Left colon (tissue), 2 donors: ENCODE data around the gene MTUS2. TPM values are rescaled to one million over a fixed set of nuclear protein-coding genes. Genes with fewer than 3 reads are reported as not detected.

ENCODE experiments used
- ATAC-seq: fragments of 200-7000 bp; cut with Tn5 transposase; one replicate; pipeline ENCODE4 v1.9.1; 2020; ENCODE audit warnings: mild to moderate bottlenecking, moderate library complexity
- DNase-seq, 2 donors: peaks; one replicate each; pipeline ENCODE4 v3.0.0-alpha.2; 2020
- intact Hi-C, 2 donors: fragments of 100-400 bp; cut with DNase I in 1 of 2; cut with micrococcal nuclease in 1 of 2; formaldehyde crosslinking; loops; one replicate each; pipeline versions ENCODE4 v1.11.2 to v1.14.0; 2022; cut with DNase I, micrococcal nuclease
- total RNA-seq, 2 donors: library from RNA; stranded (reverse); fragmentation: NEBNext Ultra II Directional; extraction: Animal tissue kit (Norgen Biotek cat#: 25700); gene quantifications; one replicate each; pipeline ENCODE4 v1.2.1, GENCODE V29; 2021
- donor health status: DM: no; HTN: no; CAD: no.
- donor health status: DM: yes; HTN: yes; CAD: no.

MTUS2 gene
- total RNA-seq, 2 donors from 2014 or later = 0.15 to 0.25 TPM

DNA sequence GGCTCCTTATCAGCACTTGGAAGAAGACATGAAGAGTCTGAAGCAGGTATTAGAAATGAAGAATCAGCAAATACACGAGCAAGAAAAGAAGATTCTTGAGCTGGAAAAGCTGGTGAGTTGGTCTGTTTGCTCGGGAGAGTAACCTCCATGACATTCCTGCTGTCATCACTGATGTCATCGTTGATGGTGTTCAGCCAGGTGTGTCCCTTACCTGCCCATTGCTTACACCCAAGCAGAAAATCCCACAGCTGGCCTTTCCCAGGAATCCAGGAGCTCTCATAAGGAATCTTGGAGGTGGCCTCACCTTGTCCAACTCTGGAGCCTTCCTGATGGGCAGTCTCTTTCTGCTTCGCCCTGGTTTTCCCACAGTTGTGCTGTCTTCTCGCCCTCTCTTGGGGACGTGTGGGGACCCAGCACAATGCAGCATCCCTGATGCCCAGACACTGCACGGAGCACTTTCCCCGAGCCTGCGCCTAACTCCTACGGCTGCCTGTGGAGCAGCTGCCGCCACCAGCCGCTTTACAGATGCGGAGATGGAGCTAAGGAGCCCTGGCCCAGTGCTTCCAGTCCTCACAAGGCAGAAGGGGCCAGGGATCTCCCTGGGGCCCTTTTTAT, 678.4 kb downstream of the MTUS2 start:
- ATAC-seq (no peak), DNase-seq (no peak)
- intact Hi-C loops = no loop called here

DNA sequence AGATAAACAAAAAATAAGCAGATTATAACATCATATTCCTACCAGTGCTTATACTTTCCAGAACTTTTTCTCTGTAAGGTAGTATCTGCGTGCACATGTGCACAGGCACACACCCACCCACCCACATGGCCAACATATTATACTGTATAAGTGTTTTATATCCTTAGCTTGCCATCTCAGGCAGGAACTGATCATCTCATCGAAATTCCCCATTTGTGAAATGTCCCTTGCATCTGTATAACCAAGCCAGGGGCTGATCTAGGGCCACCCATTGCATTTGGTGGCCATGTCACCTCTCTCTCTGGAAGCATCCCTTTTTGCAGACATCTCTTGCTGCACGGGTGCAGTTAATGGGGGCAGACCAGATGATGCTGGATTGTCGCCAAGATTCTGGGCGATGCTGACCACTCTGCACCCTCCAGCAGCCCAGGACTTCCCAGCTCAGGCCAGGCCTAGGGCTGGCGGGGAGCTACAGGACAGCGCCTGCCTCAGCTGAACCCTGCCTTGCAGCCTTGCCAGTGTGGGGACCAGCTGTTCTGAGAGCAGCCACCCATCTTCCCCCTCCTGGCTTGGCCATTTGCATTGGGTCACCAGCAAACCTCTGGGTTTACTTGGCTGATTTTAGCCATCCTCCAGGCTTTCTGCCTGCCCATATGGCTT, 679.5 kb downstream of the MTUS2 start:
- ATAC-seq (no peak), DNase-seq (no peak)
- intact Hi-C loops = loop anchor here in 1 of 2 donors (10.0 kb wide), 1 partner anchor 205 kb away; no protein-coding TSS in a partner anchor

DNA sequence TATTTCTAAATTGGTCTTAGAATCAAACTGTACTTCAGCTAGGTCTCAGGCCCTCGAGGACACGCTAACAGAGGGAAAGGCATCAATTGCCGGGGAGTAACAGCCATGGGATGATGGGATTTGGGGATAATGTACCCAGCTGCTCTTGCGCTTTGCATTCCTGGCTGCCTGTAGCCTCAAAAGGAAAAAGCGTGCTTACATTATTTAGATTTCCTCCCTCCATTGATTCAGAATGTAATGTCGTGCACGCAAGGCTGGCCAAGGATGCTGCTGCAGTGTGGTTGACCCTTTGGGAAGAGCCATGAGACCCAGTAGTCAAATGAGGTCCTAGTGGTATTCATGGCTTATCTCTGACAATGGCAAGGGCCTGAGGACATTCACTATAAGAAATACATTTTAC, 680.2 kb downstream of the MTUS2 start:
- intact Hi-C loops = loop anchor here in 1 of 2 donors (10.0 kb wide), 1 partner anchor 204 kb away; no protein-coding TSS in a partner anchor
- no peak for DNase-seq
- no peak for ATAC-seq

DNA sequence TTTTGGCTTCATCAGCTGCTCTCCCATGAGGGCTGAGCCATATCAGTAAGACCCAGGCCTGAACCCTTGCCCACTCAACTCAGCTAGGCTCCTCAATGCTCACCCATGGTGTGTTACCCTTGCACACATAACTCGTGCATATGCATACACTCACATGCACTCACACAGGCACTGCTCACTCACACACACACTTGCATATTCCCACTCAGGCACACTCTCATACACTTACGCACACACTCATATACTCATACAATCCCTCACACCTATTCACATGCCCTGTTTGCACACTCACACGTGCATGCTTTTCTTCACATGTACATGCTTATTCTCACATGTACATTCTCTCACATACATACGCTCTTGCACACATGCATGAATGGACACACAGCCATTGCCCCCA, 681.5 kb downstream of the MTUS2 start:
- intact Hi-C loops = loop anchor here in 1 of 2 donors (10.0 kb wide), 1 partner anchor 203 kb away; no protein-coding TSS in a partner anchor
- DNase-seq (no peak), ATAC-seq (no peak)

DNA sequence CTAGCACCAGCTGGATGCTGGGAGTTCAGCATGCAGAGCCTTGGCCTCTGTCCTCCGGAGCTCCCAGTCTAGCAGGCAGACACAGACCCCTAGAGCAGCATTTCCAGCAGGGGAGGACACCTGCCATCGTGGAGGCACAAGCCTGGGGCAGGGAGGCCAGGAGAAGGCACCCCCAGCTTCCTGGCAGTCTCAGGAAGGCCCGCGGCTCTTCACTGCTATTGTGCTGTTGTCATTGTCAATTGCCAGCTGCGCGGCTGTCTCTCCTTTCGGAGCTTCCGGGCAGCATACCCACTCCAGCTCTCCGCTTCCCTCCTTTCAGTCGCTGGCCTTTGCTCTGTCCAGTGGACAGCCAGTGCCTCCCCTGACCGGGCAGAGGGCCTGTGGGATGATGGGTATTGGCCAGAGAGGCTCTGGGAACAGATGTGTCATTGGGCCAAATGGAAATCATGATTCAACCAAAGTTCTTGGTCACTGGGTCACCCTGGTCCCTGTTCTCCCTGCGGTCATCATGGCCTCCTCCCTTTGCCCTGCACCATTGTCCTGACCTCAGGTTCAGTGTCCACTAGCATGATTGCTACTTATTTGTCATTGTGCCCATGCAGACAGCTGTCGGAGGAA, 682.4 kb downstream of the MTUS2 start:
- no peak for ATAC-seq
- intact Hi-C loops = loop anchor here in 1 of 2 donors (10.0 kb wide), 1 partner anchor 202 kb away; no protein-coding TSS in a partner anchor
- no peak for DNase-seq

DNA sequence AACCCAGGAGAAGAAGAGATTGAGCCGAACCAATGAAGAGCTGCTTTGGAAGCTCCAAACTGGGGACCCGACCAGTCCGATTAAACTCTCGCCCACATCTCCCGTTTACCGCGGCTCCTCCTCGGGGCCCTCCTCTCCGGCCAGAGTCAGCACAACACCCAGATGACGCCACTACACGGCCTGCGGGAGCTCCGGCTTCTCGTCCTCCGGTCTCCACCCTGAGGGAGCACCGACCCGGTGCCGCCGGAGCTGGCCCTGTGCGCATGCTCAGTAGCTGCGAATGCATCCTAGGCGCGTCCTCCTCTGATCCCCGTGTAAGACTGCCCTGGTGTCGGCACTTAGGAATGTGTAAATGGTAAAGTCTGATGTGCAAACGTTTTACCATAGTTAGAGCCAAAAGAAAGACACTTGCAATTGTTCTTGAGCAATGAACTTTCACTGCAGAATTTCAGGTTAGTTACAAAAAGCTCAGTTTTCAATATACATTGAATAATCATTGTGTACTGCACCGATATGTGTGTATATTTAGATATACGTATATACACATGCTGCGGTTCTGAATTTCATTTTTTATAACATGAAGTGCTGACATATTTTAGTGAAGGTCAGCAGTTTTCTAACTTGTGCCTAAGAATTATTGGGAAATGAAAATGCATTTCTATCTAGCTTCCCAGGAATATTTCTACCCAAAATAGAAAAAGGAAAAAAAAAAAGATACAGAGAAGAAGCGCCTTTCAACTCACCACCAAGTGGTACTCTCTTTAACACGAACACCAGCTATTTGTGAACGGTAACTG, 683.1 kb downstream of the MTUS2 start:
- intact Hi-C loops = loop anchor here in 1 of 2 donors (10.0 kb wide), 1 partner anchor 202 kb away; no protein-coding TSS in a partner anchor
- peak; percentile 27 for ATAC-seq
- no peak for DNase-seq

DNA sequence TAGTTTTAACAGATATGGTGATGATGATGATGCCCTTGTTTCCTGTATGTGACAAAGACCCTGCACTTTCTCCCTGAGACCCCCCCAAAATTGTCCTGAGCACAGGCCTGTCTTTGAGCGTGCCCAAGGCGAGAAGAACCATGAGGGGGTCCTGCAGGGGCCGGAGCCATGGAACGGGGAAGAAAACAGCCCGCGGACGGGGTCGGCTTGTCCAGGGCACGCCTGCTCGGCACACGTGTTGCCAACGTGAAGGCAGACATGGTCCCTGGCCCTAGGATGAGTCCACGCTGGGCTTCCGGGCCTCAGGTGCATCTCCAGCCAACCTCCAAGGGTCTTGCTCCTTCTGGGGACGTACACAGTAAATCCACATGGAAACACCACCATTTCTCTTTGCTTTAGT, 684.6 kb downstream of the MTUS2 start:
- intact Hi-C loops = loop anchor here in 1 of 2 donors (5.0 to 10.0 kb wide), 2 partner anchors 200 to 608 kb away; no protein-coding TSS in a partner anchor
- ATAC-seq = no peak
- DNase-seq = no peak

DNA sequence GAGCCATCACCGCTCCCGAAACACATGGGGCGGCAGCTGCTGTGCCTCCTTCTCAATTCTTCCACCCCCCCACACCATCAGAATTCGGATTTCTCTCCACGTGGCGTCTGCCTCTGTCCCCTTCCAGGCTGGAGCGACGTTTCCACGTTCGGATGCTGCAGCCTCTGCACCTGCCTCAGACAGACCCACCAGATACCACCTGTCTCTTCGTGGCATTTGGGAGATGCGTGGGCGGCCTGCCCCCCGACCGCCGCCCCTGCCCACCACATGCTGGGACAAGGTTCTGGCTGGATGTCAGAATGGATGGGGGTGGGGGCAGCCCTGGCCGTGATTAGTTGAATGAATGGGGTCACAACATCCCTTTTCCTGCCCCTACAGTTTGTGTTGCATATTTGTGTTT, 685.4 kb downstream of the MTUS2 start:
- intact Hi-C loops = loop anchor here in 1 of 2 donors (5.0 to 10.0 kb wide), 2 partner anchors 199 to 607 kb away; no protein-coding TSS in a partner anchor
- ATAC-seq (no peak), DNase-seq (no peak)

DNA sequence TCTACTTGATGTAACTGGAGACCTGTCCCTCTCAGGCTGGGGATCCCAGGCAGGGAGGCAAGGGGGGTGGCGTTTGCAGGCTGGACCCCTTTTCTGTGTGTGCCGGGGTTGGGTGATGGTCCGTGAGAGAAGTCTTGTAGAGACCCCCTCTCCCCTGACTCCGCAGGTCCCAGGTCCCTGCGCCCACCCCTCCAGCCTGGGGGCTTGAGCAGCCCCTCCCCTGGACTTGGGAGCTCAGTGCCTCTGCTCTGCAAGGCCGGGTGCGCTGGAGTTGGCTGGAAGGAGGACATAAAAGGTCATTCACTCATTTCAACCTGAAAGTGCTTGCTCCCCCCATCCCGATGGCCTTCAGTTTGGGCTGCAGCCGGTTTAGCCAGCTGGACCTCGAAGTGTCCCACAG, 685.8 kb downstream of the MTUS2 start:
- ATAC-seq (no peak), DNase-seq (no peak)
- intact Hi-C loops = loop anchor here in 1 of 2 donors (5.0 to 10.0 kb wide), 2 partner anchors 199 to 606 kb away; no protein-coding TSS in a partner anchor

DNA sequence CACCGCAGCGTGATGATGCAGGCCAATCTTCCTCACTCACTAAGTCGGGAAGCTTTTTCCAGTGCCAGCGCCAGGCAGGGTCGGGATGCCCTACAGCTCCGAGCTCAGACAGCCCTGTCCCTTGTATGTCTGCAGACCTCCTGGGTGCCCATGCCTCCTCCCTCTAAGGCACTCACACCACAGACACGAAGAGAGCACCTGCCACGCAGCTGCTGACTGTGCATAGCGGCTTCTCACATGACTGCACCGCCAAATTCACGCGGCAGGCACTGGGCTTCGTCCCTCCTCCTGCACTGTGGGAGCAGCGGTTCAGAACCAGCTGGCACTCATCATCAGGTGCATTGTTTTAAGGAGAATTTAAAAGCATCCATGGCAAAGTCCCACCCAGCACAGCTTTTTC, 687.2 kb downstream of the MTUS2 start:
- DNase-seq (no peak), ATAC-seq (no peak)
- intact Hi-C loops = loop anchor here in 1 of 2 donors (5.0 to 10.0 kb wide), 2 partner anchors 197 to 605 kb away; no protein-coding TSS in a partner anchor

DNA sequence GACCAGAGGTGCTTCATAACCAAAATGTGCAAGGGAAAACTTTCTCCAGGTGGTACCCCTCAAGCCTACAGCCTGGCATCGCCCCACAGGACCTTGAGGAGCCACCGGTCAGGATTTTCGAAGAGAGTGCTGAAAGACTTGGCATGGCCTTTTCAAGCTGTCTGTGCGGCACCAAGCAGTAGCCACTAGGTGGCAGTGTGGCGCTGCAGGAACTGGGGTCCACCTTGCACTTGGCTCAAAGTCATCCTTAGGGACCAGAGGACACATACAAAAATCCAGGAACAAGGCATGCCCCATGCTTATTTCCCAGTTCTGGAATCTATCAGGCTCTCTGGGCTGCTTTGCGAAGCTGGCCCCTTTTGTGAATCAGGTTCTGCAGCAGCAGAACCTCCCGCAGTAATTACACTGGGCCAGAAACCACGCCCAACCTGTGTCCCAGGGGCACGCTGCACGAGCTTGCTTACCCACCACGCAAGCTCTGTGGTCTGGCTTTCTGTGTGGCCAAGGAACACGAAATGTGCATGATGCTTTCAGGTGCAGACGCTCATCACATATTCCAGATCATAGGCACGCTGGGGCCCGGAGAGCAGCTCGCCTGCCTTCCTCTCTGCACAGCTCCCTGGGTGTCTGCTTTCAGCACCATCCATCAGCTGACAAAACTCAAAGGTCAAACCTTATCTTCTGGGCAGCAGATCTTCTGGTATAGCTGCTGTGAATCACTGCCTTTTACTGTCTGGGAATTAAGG, 688.2 kb downstream of the MTUS2 start:
- DNase-seq = peak; percentile 68 to 87
- ATAC-seq = peak; percentile 90
- intact Hi-C loops = loop anchor here in 1 of 2 donors (5.0 to 10.0 kb wide), 2 partner anchors 196 to 604 kb away; no protein-coding TSS in a partner anchor

DNA sequence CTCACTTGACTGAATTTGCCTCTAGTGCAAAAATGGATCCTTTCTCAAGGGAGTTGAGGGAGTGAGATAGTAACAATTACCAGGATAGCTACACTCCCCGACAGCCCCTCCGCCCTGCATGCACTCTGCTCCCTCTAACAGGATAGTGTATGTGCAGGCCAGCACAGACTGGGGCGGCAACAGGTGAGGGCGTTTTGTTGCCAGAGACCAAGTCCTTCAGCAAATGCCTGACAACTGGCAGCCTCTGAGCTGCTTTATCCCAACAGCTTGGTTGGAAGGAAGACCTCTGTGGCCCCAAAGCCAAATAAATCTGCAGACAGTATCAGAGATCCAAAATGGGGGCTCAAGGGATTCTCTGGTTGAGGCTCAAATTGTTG, 688.7 kb downstream of the MTUS2 start:
- intact Hi-C loops = loop anchor here in 1 of 2 donors (5.0 to 10.0 kb wide), 2 partner anchors 196 to 603 kb away; no protein-coding TSS in a partner anchor
- no peak for DNase-seq
- peak; percentile 38 for ATAC-seq

DNA sequence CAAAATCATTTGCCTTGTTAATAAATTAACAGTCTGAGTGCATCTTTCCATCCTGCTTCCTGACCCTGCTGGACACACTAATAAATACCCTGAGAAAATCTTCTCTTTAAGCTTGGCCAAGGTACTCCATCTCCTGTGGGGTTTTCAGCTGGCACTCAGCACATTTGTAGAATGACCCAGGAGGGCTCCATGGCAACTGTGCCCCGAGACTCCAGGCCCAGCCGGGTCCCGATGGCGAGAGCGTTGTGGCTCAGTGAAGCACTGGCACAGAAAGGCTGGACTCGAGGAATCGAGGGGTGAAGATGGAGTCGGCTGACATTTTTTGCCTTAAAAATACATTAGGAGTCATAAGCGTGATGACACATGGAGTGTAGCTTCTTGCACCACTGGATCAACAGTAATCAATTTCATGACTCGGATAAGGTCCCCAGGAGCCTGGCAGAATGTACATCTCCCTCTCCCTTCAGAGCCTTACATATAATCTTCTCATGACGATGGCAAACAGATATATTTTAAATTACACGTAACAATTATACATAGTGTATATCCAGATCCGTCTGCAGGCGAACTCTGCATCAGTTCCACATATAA, 690.0 kb downstream of the MTUS2 start:
- ATAC-seq (no peak), DNase-seq (no peak)
- intact Hi-C loops = loop anchor here in 1 of 2 donors (5.0 to 10.0 kb wide), 2 partner anchors 195 to 602 kb away; no protein-coding TSS in a partner anchor

DNA sequence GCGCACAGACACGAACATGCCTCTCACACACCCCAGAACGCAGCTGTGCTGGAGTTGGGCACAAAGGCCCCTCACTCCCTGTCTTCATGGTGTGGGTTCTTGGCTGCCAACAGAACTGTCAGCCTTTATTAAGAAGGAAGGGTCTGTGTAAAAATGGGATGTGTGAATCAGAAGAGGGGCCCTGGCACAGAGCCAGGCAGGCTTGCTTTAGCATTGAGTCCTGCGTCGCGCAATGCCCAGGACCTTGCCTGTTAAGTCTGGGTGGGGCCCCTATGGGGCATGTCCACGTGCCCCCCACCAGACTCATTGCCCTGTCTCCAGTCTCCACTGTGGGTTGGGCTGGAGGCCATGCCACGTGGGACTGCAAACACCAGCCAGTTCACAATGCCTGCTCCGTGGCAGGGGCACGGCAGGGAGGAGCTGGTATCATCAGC, 690.5 kb downstream of the MTUS2 start:
- DNase-seq = no peak
- intact Hi-C loops = no loop called here
- no peak for ATAC-seq

DNA sequence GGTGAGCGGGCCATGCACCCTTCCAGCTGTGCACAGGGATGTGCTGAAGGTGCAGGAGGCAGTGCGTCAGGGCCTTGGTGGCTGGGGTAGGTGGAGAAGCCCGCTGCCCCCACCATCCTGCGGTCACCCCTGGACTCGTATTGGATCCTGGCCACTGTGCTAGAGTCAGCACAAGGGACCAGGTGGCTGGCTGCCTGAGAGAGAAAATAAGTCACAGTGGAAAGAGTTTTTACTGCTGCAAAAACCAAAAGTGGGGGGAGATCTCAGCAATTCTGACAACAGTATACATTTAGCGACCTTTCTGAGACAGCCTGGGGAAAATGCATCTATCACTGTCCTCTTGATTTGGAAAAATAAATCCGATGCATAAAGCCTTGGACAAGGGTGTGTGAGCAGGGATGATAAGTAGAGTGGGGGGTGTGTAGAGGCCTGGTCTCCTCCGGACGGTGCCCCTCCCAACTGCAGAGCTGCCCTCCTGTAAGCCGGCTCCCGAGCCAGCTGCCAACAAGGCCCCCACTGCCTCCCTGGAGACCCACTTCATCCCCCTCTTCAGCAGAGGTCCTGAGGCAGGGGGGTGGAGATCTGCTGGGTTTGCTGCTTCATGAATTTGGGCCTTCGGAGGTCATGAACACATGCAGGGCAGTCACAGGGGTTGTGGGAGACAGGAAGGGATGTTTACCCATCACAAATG, 691.1 kb downstream of the MTUS2 start:
- ATAC-seq (no peak), DNase-seq (no peak)
- intact Hi-C loops = no loop called here

DNA sequence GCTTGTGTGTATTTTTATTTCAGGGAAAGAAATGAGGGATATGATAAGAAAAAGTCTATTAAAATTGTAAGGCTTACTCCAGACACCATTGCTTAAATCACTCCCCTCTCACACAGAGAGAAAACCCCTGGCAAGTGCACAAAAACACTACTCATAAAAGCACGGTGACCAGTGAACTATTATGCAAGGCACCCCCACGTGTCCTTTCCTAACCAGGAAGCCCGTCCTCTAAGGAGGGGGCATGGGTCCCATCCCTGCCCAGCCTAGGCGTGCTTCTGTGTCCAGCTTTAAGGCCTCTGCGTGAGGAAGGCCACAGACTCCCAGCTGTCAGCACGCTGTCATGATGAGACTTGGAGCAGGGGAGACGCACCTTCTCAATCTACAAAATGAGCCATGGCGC, 691.8 kb downstream of the MTUS2 start:
- no peak for DNase-seq
- no peak for ATAC-seq
- intact Hi-C loops = no loop called here
